ENCODE measurements around the gene ZNF511.
A peak's percentile ranks its signal among the peaks of the same experiment; 100 is the strongest.

The ZNF511 gene

GRCh38 chr10:133292919-133293809 is 15.6 kb upstream of the ZNF511 start:
- DNase-seq (ENCODE audit: low read depth in 2 of 2, low spot score in 1 of 2), result no peak

GRCh38 chr10:133293810-133294119 is 14.9 kb upstream of the ZNF511 start:
- no peak for DNase-seq (ENCODE audit: low read depth in 2 of 2, low spot score in 1 of 2)

GRCh38 chr10:133294189-133294588 is 14.5 kb upstream of the ZNF511 start:
- DNase-seq (ENCODE audit: low read depth in 2 of 2, low spot score in 1 of 2), result no peak

GRCh38 chr10:133295426-133296320 is 13.0 kb upstream of the ZNF511 start:
- no peak for DNase-seq (ENCODE audit: low read depth in 2 of 2, low spot score in 1 of 2)

- DNase-seq (ENCODE audit: low read depth in 2 of 2, low spot score in 1 of 2), result no peak
These were observed 11.2 kb upstream of the ZNF511 start for GRCh38 chr10:133297504-133297903.

GRCh38 chr10:133298466-133298865 is 10.2 kb upstream of the ZNF511 start:
- DNase-seq (ENCODE audit: low read depth in 2 of 2, low spot score in 1 of 2), result no peak

GRCh38 chr10:133299224-133299623 is 9.5 kb upstream of the ZNF511 start:
- no peak for DNase-seq (ENCODE audit: low read depth in 2 of 2, low spot score in 1 of 2)

- DNase-seq (ENCODE audit: low read depth in 2 of 2, low spot score in 1 of 2), result no peak
These were observed 9.0 kb upstream of the ZNF511 start for GRCh38 chr10:133299738-133300137.

GRCh38 chr10:133302230-133302629 is 6.5 kb upstream of the ZNF511 start:
- no peak for DNase-seq (ENCODE audit: low read depth in 2 of 2, low spot score in 1 of 2)

- DNase-seq (ENCODE audit: low read depth in 2 of 2, low spot score in 1 of 2), result no peak
These were observed 5.5 kb upstream of the ZNF511 start for GRCh38 chr10:133303206-133303605.

GRCh38 chr10:133306097-133306476 is 2.6 kb upstream of the ZNF511 start:
- DNase-seq (ENCODE audit: low read depth in 2 of 2, low spot score in 1 of 2), result no peak

- DNase-seq (ENCODE audit: low read depth in 2 of 2, low spot score in 1 of 2), result no peak
These were observed 1.8 kb upstream of the ZNF511 start for GRCh38 chr10:133306941-133307379.

GRCh38 chr10:133307776-133308420 is 816 bp upstream of the ZNF511 start:
- peak; percentile 55 to 75 for DNase-seq (ENCODE audit: low read depth in 2 of 2, low spot score in 1 of 2)

- peak; percentile 86 to 93 for DNase-seq (ENCODE audit: low read depth in 2 of 2, low spot score in 1 of 2)
These were observed 496 bp downstream of the ZNF511 start for GRCh38 chr10:133309100-133309719.

- DNase-seq (ENCODE audit: low read depth in 2 of 2, low spot score in 1 of 2), result no peak
These were observed 1.1 kb downstream of the ZNF511 start for GRCh38 chr10:133309720-133310398.

- no peak for DNase-seq (ENCODE audit: low read depth in 2 of 2, low spot score in 1 of 2)
These were observed 1.7 kb downstream of the ZNF511 start for GRCh38 chr10:133310399-133310755.

GRCh38 chr10:133310789-133311188 is 2.1 kb downstream of the ZNF511 start:
- no peak for DNase-seq (ENCODE audit: low read depth in 2 of 2, low spot score in 1 of 2)

GRCh38 chr10:133311570-133311969 is 2.9 kb downstream of the ZNF511 start:
- no peak for DNase-seq (ENCODE audit: low read depth in 2 of 2, low spot score in 1 of 2)

- DNase-seq (ENCODE audit: low read depth in 2 of 2, low spot score in 1 of 2), result no peak
These were observed 3.5 kb downstream of the ZNF511 start for GRCh38 chr10:133312016-133312768.

- no peak for DNase-seq (ENCODE audit: low read depth in 2 of 2, low spot score in 1 of 2)
These were observed 4.0 kb downstream of the ZNF511 start for GRCh38 chr10:133312769-133313145.
